Smooth muscle cell (in vitro differentiated cells): Measurements from ENCODE around the gene CBX2. TPM values are rescaled to one million over a fixed set of nuclear protein-coding genes. Genes with fewer than 3 reads are reported as not detected.
A peak's percentile ranks its signal among the peaks of the same experiment; 100 is the strongest.

Source experiments
- DNase-seq: peaks from one replicate; lab custom pipeline; 2025; ENCODE audit not compliant: unreplicated experiment; lab: John Stamatoyannopoulos, UW
- H2AFZ ChIP-seq: fragments of 200-600 bp; sonication (generic); 2 replicates; pipeline ENCODE4 v1.6.0; 2016; ENCODE audit warnings: antibody characterized with exemption, low read depth, mild to moderate bottlenecking
- H3F3A ChIP-seq: fragments of 200-600 bp; sonication (generic); 2 replicates; pipeline ENCODE4 v1.6.0; 2017; ENCODE audit warnings: antibody characterized with exemption, low read depth
- H3K27ac ChIP-seq: fragments of 200-600 bp; sonication (generic); 2 replicates; pipeline ENCODE4 v1.5.1; 2016; ENCODE audit warnings: low read depth, mild to moderate bottlenecking
- H3K27me3 ChIP-seq: fragments of 200-600 bp; sonication (generic); 2 replicates; pipeline ENCODE4 v1.6.1; 2016; ENCODE audit warnings: low read depth, mild to moderate bottlenecking
- H3K36me3 ChIP-seq: fragments of 200-600 bp; sonication (generic); 2 replicates; pipeline ENCODE4 v1.5.1; 2016; ENCODE audit warnings: low read depth
- H3K4me1 ChIP-seq: fragments of 200-600 bp; sonication (generic); 2 replicates; pipeline ENCODE4 v1.5.1; 2016; ENCODE audit warnings: low read depth
- H3K4me2 ChIP-seq: fragments of 200-600 bp; sonication (generic); 2 replicates; pipeline ENCODE4 v1.6.0; 2016; ENCODE audit warnings: mild to moderate bottlenecking
- H3K4me3 ChIP-seq: fragments of 200-600 bp; sonication (generic); 2 replicates; pipeline ENCODE4 v1.5.1; 2016; ENCODE audit warnings: mild to moderate bottlenecking
- H3K79me2 ChIP-seq: fragments of 200-600 bp; sonication (generic); 2 replicates; pipeline ENCODE4 v1.6.0; 2016; ENCODE audit warnings: low read depth, mild to moderate bottlenecking
- H3K9ac ChIP-seq: fragments of 200-600 bp; sonication (generic); 2 replicates; pipeline ENCODE4 v1.6.0; 2016; ENCODE audit warnings: low read depth
- H3K9me3 ChIP-seq: fragments of 200-600 bp; sonication (generic); replicated peaks from 2 replicates; pipeline ENCODE4 v1.5.1; 2016; ENCODE audit warnings: low read depth
- H4K20me1 ChIP-seq: fragments of 200-600 bp; sonication (generic); 2 replicates; pipeline ENCODE4 v1.6.0; 2016; ENCODE audit warnings: low read depth
- WGBS: methylation state at CpG from one replicate; pipeline ENCODE4 v1.1.7; 2016; ENCODE audit warnings: low lambda C conversion rate; 5-methylcytosine and 5-hydroxymethylcytosine counted together
- polyA plus RNA-seq: library from polyadenylated mRNA; unstranded; fragments of >200 nt; fragmentation: Nextera tagmentation; extraction: Ambion mirVana; gene quantifications from 2 replicates; pipeline ENCODE4 v1.2.1, GENCODE V29; 2016
- total RNA-seq: library from RNA; depleted of rRNA; stranded (reverse); fragments of >200 nt; gene quantifications from 2 replicates; pipeline ENCODE4 v1.2.3, GENCODE V29; 2014
- TF ChIP-seq, protein P1 (sequence below): fragments of 200-600 bp; sonication (generic); IDR thresholded peaks from 2 replicates; pipeline ENCODE4 v1.5.1; 2017; ENCODE audit warnings: borderline replicate concordance, mild to moderate bottlenecking, antibody characterized with exemption; ENCODE audit not compliant: insufficient read depth, poor library complexity, severe bottlenecking

The CBX2 gene
- total and polyA plus RNA-seq, 2 experiments from 2014 or later = 4.0 to 10.1 TPM

DNA sequence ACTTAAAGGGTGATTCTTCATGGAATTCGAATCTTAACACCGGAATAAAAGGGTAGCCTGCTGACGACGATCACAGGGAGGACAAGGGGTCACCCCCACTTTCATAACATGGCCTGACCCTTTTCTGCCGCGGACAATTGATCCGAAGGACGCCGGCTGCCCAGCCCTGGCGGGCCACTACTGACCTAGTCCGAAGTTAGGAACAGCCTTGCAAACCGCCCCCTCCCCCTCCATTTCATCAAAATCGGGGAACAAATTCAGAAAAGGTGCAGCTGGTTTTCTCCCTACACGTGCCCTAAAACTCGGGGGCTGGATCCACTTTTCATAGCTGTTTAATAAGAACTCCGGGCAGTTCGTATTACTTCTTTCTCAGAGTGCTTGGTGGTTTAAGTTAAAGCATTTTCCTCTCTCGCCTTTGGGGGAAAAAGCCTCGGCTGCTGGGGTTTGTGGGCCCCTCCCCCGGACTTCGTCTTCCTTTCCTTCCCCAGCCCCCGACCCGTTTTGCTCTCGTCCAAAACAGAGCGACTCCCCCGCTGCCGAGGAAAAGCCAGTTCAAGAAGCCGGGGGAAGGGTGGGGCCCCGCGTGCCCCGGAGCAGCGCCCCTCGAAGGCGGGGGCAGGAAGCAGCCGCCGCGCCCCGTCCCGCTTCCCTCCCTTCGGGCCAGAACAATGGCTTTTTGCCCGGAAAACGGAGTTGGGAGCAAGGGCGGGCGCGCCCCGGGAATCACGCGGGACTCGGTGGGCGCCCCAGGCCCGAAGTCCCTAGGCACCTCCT, 641 bp upstream of the CBX2 start:
- Histone ChIP-seq H3K4me3 (peak overlapping the region; percentile 66), H3K4me2 (peak overlapping the region; percentile 98), H2AFZ (peak overlapping the region; percentile 84), H3K9ac (no peak overlapping the region), H3K27me3 (peaks cover 34% of the 10 kb centered on the region), H3K36me3 (no peaks in the 10 kb centered on the region), H3K9me3 (no peaks in the 10 kb centered on the region), H3K27ac (no peak overlapping the region), H4K20me1 (peaks cover 15% of the 10 kb centered on the region), H3K4me1 (peaks cover 25% of the 10 kb centered on the region), H3K79me2 (no peaks in the 10 kb centered on the region), H3F3A (peaks cover 8% of the 10 kb centered on the region)
- no peak for DNase-seq
- TF ChIP-seq, protein P1, sequence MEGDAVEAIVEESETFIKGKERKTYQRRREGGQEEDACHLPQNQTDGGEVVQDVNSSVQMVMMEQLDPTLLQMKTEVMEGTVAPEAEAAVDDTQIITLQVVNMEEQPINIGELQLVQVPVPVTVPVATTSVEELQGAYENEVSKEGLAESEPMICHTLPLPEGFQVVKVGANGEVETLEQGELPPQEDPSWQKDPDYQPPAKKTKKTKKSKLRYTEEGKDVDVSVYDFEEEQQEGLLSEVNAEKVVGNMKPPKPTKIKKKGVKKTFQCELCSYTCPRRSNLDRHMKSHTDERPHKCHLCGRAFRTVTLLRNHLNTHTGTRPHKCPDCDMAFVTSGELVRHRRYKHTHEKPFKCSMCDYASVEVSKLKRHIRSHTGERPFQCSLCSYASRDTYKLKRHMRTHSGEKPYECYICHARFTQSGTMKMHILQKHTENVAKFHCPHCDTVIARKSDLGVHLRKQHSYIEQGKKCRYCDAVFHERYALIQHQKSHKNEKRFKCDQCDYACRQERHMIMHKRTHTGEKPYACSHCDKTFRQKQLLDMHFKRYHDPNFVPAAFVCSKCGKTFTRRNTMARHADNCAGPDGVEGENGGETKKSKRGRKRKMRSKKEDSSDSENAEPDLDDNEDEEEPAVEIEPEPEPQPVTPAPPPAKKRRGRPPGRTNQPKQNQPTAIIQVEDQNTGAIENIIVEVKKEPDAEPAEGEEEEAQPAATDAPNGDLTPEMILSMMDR = peak; percentile 40
- 4% methylated on average over 33 of the region's 51 CpGs for WGBS

DNA sequence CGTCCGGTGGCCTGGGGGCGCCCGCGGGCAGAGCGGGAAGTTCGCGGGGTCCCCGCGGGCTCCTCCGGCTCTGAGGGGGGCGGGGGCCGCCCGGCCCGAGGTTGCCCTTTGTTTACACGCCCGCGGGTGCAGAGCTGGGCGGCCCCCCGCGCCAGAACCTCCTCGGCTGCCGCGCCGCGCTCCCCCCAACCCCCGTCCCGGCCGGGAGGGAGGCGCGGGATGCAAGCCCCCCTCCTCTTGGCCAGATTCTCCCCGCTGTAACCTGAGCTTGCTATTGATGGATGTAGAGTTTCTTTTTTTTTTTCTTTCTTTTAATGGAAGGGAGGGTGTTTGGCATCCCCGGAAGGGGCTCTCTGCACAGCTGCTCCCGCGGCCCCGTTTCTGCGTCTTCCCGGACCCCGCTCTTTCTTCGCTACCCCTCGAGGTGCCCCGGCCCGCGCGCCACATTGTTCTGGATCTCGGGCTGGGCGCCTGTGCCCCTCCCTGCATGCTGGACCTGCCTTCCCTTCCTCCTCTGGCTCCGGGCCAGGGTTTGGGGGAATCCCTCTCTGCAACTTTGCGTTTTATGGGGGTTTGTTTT, 646 bp downstream of the CBX2 start:
- no peak overlapping the region for H3K27ac ChIP-seq

DNA sequence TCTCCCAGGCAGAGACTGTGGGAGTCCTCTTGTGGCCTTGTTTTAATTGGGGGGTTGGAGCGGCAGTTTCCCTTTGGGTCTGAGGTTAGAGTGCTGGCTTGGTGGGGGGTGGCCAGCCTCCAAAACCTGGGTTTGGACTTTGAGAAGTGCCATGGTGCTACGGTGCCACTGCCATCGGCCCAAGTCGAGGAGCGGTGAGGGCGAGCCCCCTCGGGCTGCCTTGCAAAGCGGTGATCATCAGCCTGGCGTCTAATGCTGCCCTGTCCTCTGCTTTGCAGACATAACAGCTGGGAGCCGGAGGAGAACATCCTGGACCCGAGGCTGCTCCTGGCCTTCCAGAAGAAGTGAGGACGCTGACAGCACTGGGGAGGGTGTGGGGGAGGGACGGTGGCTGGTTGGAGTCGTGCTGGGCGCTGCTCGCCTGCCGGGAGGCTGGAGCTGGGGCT, 1.2 kb downstream of the CBX2 start:
- H4K20me1 ChIP-seq = peaks cover 15% of the 10 kb centered on the region
- peak overlapping the region; percentile 98 for H3K4me2 ChIP-seq
- DNase-seq = no peak
- no peak overlapping the region for H3K27ac ChIP-seq
- peak overlapping the region; percentile 85 for H3K4me3 ChIP-seq
- no peak overlapping the region for H3K9ac ChIP-seq
- peaks cover 8% of the 10 kb centered on the region for H3F3A ChIP-seq
- 10% methylated on average over 17 of the region's 17 CpGs for WGBS
- H2AFZ ChIP-seq = peak overlapping the region; percentile 65
- TF ChIP-seq, protein P1 = no peak
- no peaks in the 10 kb centered on the region for H3K9me3 ChIP-seq
- peaks cover 20% of the 10 kb centered on the region for H3K27me3 ChIP-seq
- no peaks in the 10 kb centered on the region for H3K36me3 ChIP-seq
- no peaks in the 10 kb centered on the region for H3K79me2 ChIP-seq
- peaks cover 25% of the 10 kb centered on the region for H3K4me1 ChIP-seq

More for the DNA sequence above, 646 bp downstream of the CBX2 start:
- Histone ChIP-seq H3K9me3 (no peaks in the 10 kb centered on the region), H3K4me1 (peaks cover 25% of the 10 kb centered on the region), H3K4me2 (peak overlapping the region; percentile 98), H3K79me2 (no peaks in the 10 kb centered on the region), H3K36me3 (no peaks in the 10 kb centered on the region), H3K9ac (no peak overlapping the region), H3K27me3 (peaks cover 25% of the 10 kb centered on the region), H3F3A (peaks cover 8% of the 10 kb centered on the region), H2AFZ (peak overlapping the region; percentile 65), H4K20me1 (peaks cover 15% of the 10 kb centered on the region), H3K4me3 (peak overlapping the region; percentile 85)
- DNase-seq = no peak
- TF ChIP-seq, protein P1 = no peak
- WGBS = 2% methylated on average over 32 of the region's 49 CpGs
